GM12878 (cell line): Measurements from ENCODE around the gene NSMCE1. TPM values are rescaled to one million over a fixed set of nuclear protein-coding genes. Genes with fewer than 3 reads are reported as not detected.

Experiments
- ATAC-seq: fragments of 200-7000 bp; cut with Tn5 transposase; 3 replicates; pipeline ENCODE4 v1.9.1; 2020; ENCODE audit warnings: mild to moderate bottlenecking, moderate library complexity
- BruUV-seq: library from RNA; stranded (reverse); fragments of 400-500 nt; replicated peaks from 2 replicates; lab custom pipeline; 2021; lab: Mats Ljungman, UMichigan
- CTCF ChIA-PET: fragments of 300-600 bp; sonication (Branson Sonifier 250); formaldehyde crosslinking; extraction: SDS; loops from one replicate; lab custom pipeline; 2021; ENCODE audit warnings: inconsistent platforms; lab: Yijun Ruan, JAX
- POLR2A ChIA-PET: fragments of 350-600 bp; formaldehyde crosslinking; extraction: SDS; loops from one replicate; lab custom pipeline; 2021; ENCODE audit warnings: inconsistent platforms; lab: Charles Lee
- RAD21 ChIA-PET: fragments of 300-600 bp; sonication (Branson Sonifier 250); formaldehyde crosslinking; loops from one replicate; lab custom pipeline; 2023; ENCODE audit warnings: antibody characterized with exemption; ENCODE audit not compliant: unreplicated experiment; lab: Charles Lee
- SMC1A ChIA-PET: fragments of 300-600 bp; sonication (Branson Sonifier 250); formaldehyde crosslinking; loops from one replicate; lab custom pipeline; 2023; ENCODE audit not compliant: unreplicated experiment, uncharacterized antibody; lab: Charles Lee
- DNase-seq: peaks from one replicate; pipeline ENCODE4 v3.0.0-alpha.2; 2011; ENCODE audit warnings: low read depth, low spot score
- FAIRE-seq: peaks from 3 replicates; lab custom pipeline; 2011; peaks lifted over from hg19 to GRCh38; lab: Jason Lieb, UNC
- H2AFZ ChIP-seq: 2 replicates; pipeline ENCODE4 v1.6.0; 2011; ENCODE audit warnings: low read depth, low read length, control low read depth; ENCODE audit not compliant: control insufficient read depth
- H3K27ac ChIP-seq: 2 replicates; pipeline ENCODE4 v1.5.1; 2011; ENCODE audit warnings: control low read depth; ENCODE audit not compliant: control insufficient read depth, insufficient read depth
- H3K27me3 ChIP-seq, 2 experiments: replicated peaks in 1 of 2; 2 replicates each; pipeline versions ENCODE4 v1.6.0 to v1.6.1; 2011; ENCODE audit warnings: low read length in 1 of 2; ENCODE audit not compliant: control insufficient read depth in 2 of 2, insufficient read depth in 2 of 2
- H3K36me3 ChIP-seq, 2 experiments: 2 replicates each; pipeline ENCODE4 v1.5.1; 2011; ENCODE audit warnings: low read length in 1 of 2; ENCODE audit not compliant: control insufficient read depth in 2 of 2, insufficient read depth in 2 of 2
- H3K4me1 ChIP-seq: 2 replicates; pipeline ENCODE4 v1.6.1; 2011; ENCODE audit warnings: mild to moderate bottlenecking, low read length, moderate library complexity, mixed read lengths; ENCODE audit not compliant: control insufficient read depth, insufficient read depth
- H3K4me2 ChIP-seq: 2 replicates; pipeline ENCODE4 v1.6.0; 2011; ENCODE audit warnings: control low read depth; ENCODE audit not compliant: control insufficient read depth, insufficient read depth
- H3K4me3 ChIP-seq: fragments of 200-600 bp; sonication (generic); 2 replicates; pipeline ENCODE4 v1.5.1; 2016
- H3K79me2 ChIP-seq: 2 replicates; pipeline ENCODE4 v1.6.0; 2011; ENCODE audit warnings: low read length; ENCODE audit not compliant: control insufficient read depth, insufficient read depth
- H3K9ac ChIP-seq: 2 replicates; pipeline ENCODE4 v1.8.0; 2011; ENCODE audit warnings: low read length, control low read depth, mixed read lengths; ENCODE audit not compliant: control insufficient read depth, insufficient read depth
- H3K9me3 ChIP-seq: replicated peaks from 3 replicates; pipeline ENCODE4 v1.5.1; 2011; ENCODE audit warnings: mild to moderate bottlenecking, low read length; ENCODE audit not compliant: control insufficient read depth, insufficient read depth
- H4K20me1 ChIP-seq: 2 replicates; pipeline ENCODE4 v1.6.0; 2011; ENCODE audit not compliant: control insufficient read depth, insufficient read depth
- BMI1 ChIP-seq: fragments of 450-650 bp; IDR thresholded peaks from 2 replicates; pipeline ENCODE4 v1.6.1; 2016; ENCODE audit warnings: mild to moderate bottlenecking, moderate library complexity, borderline replicate concordance
- CEBPB ChIP-seq, 2 experiments: fragments of 150-350 bp in 1 of 2; IDR thresholded peaks; 2 replicates each; pipeline ENCODE4 v1.6.1; 2012 to 2014; ENCODE audit warnings: low read depth in 2 of 2, low read length in 2 of 2, borderline replicate concordance in 1 of 2, inconsistent platforms in 1 of 2
- CHD2 ChIP-seq: IDR thresholded peaks from 2 replicates; pipeline ENCODE4 v1.6.1; 2011; ENCODE audit warnings: low read depth, low read length, improper control_type of control experiment, borderline replicate concordance
- EED ChIP-seq: sonication (generic); IDR thresholded peaks from 2 replicates; pipeline ENCODE4 v1.6.1; 2016; ENCODE audit warnings: antibody characterized with exemption, low read depth
- EP300 ChIP-seq, 2 experiments: fragments of 150-350 bp in 1 of 2; IDR thresholded peaks; 2 replicates each; pipeline ENCODE4 v1.6.1; 2011 to 2012; ENCODE audit warnings: low read depth in 2 of 2, low read length in 2 of 2, borderline replicate concordance in 1 of 2, improper control_type of control experiment in 1 of 2, inconsistent platforms in 1 of 2; ENCODE audit not compliant: control insufficient read depth in 1 of 2
- EZH2 ChIP-seq: IDR thresholded peaks from 2 replicates; pipeline ENCODE4 v1.6.1; 2012; ENCODE audit warnings: low read depth, mild to moderate bottlenecking, control low read depth, inconsistent platforms, low read length, borderline replicate concordance; ENCODE audit not compliant: control insufficient read depth
- MYB ChIP-seq: fragments of 150-350 bp; IDR thresholded peaks from 2 replicates; pipeline ENCODE4 v1.6.1; 2014; ENCODE audit warnings: mild to moderate bottlenecking, low read depth, low read length, borderline replicate concordance
- PML ChIP-seq: IDR thresholded peaks from 2 replicates; pipeline ENCODE4 v1.6.1; 2012; ENCODE audit warnings: low read length, inconsistent platforms
- RAD21 ChIP-seq: IDR thresholded peaks from 2 replicates; pipeline ENCODE4 v1.6.1; 2011; ENCODE audit warnings: mild to moderate bottlenecking, low read depth, low read length, moderate library complexity; ENCODE audit not compliant: insufficient read depth
- RB1 ChIP-seq: fragments of 450-650 bp; formaldehyde crosslinking; IDR thresholded peaks from 2 replicates; pipeline ENCODE4 v1.6.1; 2017; ENCODE audit warnings: mild to moderate bottlenecking, borderline replicate concordance
- RCOR1 ChIP-seq: conservative IDR thresholded peaks from 2 replicates; pipeline ENCODE4 v1.6.1; 2012; ENCODE audit warnings: low read depth, low read length, improper control_type of control experiment
- YBX1 ChIP-seq: fragments of 450-650 bp; IDR thresholded peaks from 2 replicates; pipeline ENCODE4 v1.6.1; 2016; ENCODE audit warnings: antibody characterized with exemption
- ZNF24 ChIP-seq: fragments of 450-650 bp; IDR thresholded peaks from 2 replicates; pipeline ENCODE4 v1.6.1; 2017; ENCODE audit warnings: antibody characterized with exemption, mild to moderate bottlenecking
- WGBS: methylation state at CpG from one replicate; pipeline ENCODE4 v1.1.6; 2016; ENCODE audit warnings: low lambda C conversion rate; ENCODE audit not compliant: insufficient replicate concordance, insufficient coverage; ENCODE audit errors: missing lambda C conversion rate; 5-methylcytosine and 5-hydroxymethylcytosine counted together
- in situ Hi-C: fragments of 300-500 bp; cut with MboI; formaldehyde crosslinking; loops from 9 replicates; pipeline ENCODE4 v1.14.3; 2018; ENCODE audit warnings: mixed read lengths
- intact Hi-C: fragments of 100-400 bp; cut with micrococcal nuclease; formaldehyde crosslinking; loops from one replicate; pipeline ENCODE4 v1.14.2; 2022; ENCODE audit not compliant: unreplicated experiment
- polyA plus RNA-seq, 11 experiments: library from polyadenylated mRNA; depleted of rRNA in 4 of 11; unstranded in 6 of 11; stranded (reverse) in 5 of 11; fragments of >200 nt; fragmentation: Nextera tagmentation in 4 of 11; fragmentation: Illumina TruSeq in 1 of 11; extraction: Ambion mirVana in 4 of 11; extraction: Trizol in 1 of 11; gene quantifications; 1 replicate in 1 of 11; 2 replicates in 10 of 11; pipeline versions ENCODE4 v1.2.1 to v1.2.3, GENCODE V29; 2011 to 2016; ENCODE audit warnings: inconsistent platforms in 2 of 11, missing spikeins in 2 of 11, low read depth in 1 of 11
- total RNA-seq, 4 experiments: library from RNA; depleted of rRNA in 3 of 4; stranded (reverse); fragments of >200 nt in 3 of 4; fragmentation: Illumina TruSeq in 1 of 4; extraction: Trizol in 1 of 4; gene quantifications; 2 replicates each; pipeline versions ENCODE4 v1.2.1 to v1.2.3, GENCODE V29; 2013 to 2021
- TF ChIP-seq, protein P1 (sequence below): fragments of 450-650 bp; IDR thresholded peaks from 2 replicates; pipeline ENCODE4 v1.6.1; 2017; ENCODE audit warnings: mild to moderate bottlenecking, moderate library complexity
- TF ChIP-seq, protein P2 (sequence below): IDR thresholded peaks from 2 replicates; pipeline ENCODE4 v1.6.1; 2012; ENCODE audit warnings: low read depth, low read length, improper control_type of control experiment
- TF ChIP-seq, protein P3 (sequence below): fragments of 450-650 bp; conservative IDR thresholded peaks from 2 replicates; pipeline ENCODE4 v1.6.1; 2017; ENCODE audit warnings: mild to moderate bottlenecking, moderate library complexity

Gene NSMCE1
- total and polyA plus RNA-seq, 10 of the 15 experiments (the other 5 are each of a cell fraction or from before 2014, with no cell fraction given) = 54.0 to 214 (median 71.4) TPM

DNA sequence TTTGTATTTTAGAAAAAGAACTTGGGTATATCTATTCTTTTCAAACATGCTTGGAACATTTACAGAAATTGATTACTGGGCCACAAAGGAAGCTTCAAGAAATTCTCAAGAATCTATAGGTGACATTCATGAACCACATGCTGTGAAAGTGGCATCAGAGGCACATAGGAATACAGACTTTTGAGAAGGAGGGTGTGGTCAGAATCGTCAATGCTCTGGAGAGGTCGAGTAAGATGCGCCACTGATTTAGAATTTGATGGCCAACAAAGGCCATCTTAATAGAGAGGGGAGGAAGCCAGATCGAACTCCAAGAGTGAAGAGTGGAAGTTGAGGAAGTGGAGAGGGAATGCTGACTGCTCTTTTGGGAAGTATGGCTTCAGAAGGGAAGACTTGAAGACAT, 3.5 kb upstream of the NSMCE1 start (continued):
- TF ChIP-seq, protein P1, sequence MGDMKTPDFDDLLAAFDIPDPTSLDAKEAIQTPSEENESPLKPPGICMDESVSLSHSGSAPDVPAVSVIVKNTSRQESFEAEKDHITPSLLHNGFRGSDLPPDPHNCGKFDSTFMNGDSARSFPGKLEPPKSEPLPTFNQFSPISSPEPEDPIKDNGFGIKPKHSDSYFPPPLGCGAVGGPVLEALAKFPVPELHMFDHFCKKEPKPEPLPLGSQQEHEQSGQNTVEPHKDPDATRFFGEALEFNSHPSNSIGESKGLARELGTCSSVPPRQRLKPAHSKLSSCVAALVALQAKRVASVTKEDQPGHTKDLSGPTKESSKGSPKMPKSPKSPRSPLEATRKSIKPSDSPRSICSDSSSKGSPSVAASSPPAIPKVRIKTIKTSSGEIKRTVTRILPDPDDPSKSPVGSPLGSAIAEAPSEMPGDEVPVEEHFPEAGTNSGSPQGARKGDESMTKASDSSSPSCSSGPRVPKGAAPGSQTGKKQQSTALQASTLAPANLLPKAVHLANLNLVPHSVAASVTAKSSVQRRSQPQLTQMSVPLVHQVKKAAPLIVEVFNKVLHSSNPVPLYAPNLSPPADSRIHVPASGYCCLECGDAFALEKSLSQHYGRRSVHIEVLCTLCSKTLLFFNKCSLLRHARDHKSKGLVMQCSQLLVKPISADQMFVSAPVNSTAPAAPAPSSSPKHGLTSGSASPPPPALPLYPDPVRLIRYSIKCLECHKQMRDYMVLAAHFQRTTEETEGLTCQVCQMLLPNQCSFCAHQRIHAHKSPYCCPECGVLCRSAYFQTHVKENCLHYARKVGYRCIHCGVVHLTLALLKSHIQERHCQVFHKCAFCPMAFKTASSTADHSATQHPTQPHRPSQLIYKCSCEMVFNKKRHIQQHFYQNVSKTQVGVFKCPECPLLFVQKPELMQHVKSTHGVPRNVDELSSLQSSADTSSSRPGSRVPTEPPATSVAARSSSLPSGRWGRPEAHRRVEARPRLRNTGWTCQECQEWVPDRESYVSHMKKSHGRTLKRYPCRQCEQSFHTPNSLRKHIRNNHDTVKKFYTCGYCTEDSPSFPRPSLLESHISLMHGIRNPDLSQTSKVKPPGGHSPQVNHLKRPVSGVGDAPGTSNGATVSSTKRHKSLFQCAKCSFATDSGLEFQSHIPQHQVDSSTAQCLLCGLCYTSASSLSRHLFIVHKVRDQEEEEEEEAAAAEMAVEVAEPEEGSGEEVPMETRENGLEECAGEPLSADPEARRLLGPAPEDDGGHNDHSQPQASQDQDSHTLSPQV = no peak
- TF ChIP-seq CHD2 (no peak), PML (no peak), EED (no peak)
- TF ChIP-seq, all 136 proteins: peak for 0

DNA sequence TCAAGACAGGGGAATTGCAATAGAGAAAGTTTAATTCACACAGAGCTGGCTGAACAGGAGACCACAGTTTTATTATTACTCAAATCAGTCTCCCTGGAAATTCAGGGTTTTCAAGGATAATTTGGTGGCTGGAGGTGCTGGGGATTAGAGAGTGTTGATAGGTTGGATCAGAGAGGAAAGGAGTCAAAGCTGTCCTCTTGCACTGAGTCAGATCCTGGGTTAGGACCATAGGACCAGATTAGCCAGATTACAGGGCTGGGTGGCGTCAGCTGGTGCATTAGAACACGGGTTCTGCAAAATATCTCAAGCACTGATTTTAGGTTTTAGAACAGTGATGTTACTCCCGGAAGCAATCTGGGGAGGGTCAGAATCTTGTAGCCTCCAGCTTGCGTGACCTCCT, 1.8 kb upstream of the NSMCE1 start:
- no peaks in the 10 kb centered on the region for H3K36me3 ChIP-seq
- 91% methylated on average over 4 of the region's 4 CpGs for WGBS
- no peaks in the 10 kb centered on the region for H3K9me3 ChIP-seq
- H3K4me1 ChIP-seq = peaks cover 12% of the 10 kb centered on the region
- CTCF ChIA-PET = interaction anchor here (1.0 to 10.7 kb wide), 12 partner anchors 9 to 137 kb away, joined by 3 to 121 read pairs (median 4); no protein-coding TSS in a partner anchor
- H2AFZ ChIP-seq = no peak overlapping the region
- H3K9ac ChIP-seq = no peak overlapping the region
- H3K79me2 ChIP-seq = peaks cover 7% of the 10 kb centered on the region
- no peak overlapping the region for H3K27ac ChIP-seq
- RAD21 ChIA-PET = interaction anchor here (1.0 to 8.9 kb wide), 10 partner anchors 12 to 180 kb away, joined by 3 to 105 read pairs (median 6); partner anchors contain the start of gene IL21R
- no peak overlapping the region; the same call in 1 of the 2 replicates for H3K4me2 ChIP-seq
- no peak for ATAC-seq
- no peaks in the 10 kb centered on the region for H3K27me3 ChIP-seq
- H4K20me1 ChIP-seq = no peaks in the 10 kb centered on the region
- SMC1A ChIA-PET = interaction anchor here (0.8 to 12.4 kb wide), 13 partner anchors 10 to 128 kb away, joined by 3 to 178 read pairs (median 3); partner anchors contain the start of gene KDM8
- no peak overlapping the region for H3K4me3 ChIP-seq
- no TSS peak for BruUV-seq
- FAIRE-seq = no peak
- no peak for DNase-seq
- intact Hi-C loops = no loop called here
- in situ Hi-C loops = no loop called here
- POLR2A ChIA-PET = interaction anchor here (0.9 to 2.4 kb wide), 14 partner anchors 10 to 134 kb away, joined by 3 to 14 read pairs (median 4); partner anchors contain the start of gene KDM8
- TF ChIP-seq CEBPB (IDR thresholded peaks at IDR 0.05; ENCODE audit: borderline replicate concordance in 1 of 2, low read depth in 2 of 2, low read length in 2 of 2) (no peak), YBX1 (no peak), EZH2 (no peak), BMI1 (no peak), RCOR1 (no peak), EP300 (IDR thresholded peaks at IDR 0.05; ENCODE audit: borderline replicate concordance in 1 of 2, control insufficient read depth in 1 of 2, low read depth in 2 of 2, low read length in 2 of 2) (no peak), MYB (no peak), ZNF24 (no peak), RB1 (no peak), RAD21 (no peak)
- TF ChIP-seq, protein P2, sequence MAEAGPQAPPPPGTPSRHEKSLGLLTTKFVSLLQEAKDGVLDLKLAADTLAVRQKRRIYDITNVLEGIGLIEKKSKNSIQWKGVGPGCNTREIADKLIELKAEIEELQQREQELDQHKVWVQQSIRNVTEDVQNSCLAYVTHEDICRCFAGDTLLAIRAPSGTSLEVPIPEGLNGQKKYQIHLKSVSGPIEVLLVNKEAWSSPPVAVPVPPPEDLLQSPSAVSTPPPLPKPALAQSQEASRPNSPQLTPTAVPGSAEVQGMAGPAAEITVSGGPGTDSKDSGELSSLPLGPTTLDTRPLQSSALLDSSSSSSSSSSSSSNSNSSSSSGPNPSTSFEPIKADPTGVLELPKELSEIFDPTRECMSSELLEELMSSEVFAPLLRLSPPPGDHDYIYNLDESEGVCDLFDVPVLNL = no peak
- TF ChIP-seq, protein P3, sequence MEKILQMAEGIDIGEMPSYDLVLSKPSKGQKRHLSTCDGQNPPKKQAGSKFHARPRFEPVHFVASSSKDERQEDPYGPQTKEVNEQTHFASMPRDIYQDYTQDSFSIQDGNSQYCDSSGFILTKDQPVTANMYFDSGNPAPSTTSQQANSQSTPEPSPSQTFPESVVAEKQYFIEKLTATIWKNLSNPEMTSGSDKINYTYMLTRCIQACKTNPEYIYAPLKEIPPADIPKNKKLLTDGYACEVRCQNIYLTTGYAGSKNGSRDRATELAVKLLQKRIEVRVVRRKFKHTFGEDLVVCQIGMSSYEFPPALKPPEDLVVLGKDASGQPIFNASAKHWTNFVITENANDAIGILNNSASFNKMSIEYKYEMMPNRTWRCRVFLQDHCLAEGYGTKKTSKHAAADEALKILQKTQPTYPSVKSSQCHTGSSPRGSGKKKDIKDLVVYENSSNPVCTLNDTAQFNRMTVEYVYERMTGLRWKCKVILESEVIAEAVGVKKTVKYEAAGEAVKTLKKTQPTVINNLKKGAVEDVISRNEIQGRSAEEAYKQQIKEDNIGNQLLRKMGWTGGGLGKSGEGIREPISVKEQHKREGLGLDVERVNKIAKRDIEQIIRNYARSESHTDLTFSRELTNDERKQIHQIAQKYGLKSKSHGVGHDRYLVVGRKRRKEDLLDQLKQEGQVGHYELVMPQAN = no peak
